GM12872 (cell line): ENCODE measurements around the gene RNF144B.

Source experiments
- TF ChIP-seq, protein P1 (sequence below): IDR thresholded peaks from 3 replicates; pipeline ENCODE4 v1.5.1; 2011; ENCODE audit warnings: low read depth, mild to moderate bottlenecking, low read length, moderate library complexity; ENCODE audit not compliant: insufficient read depth

The RNF144B gene

DNA sequence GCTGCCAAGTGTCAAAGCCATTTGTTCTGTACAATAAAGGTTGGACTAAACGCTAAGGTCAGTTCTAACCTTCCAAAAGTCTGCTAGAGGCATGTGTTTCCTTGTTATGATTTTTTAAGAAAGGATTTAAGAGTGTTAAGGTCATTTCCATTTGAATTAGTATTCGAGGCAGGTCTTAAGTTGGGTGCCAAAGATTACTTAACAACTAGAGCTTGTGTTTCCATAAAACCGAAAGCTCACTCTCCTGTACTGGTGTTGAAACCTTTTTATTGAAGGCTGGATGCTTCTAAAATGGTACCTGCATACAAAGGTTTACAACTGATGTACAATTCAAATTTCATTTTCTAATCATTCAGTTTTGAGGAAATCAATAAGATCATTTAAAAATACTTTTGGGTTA lies 82.4 kb downstream of the RNF144B start:
- TF ChIP-seq, protein P1, sequence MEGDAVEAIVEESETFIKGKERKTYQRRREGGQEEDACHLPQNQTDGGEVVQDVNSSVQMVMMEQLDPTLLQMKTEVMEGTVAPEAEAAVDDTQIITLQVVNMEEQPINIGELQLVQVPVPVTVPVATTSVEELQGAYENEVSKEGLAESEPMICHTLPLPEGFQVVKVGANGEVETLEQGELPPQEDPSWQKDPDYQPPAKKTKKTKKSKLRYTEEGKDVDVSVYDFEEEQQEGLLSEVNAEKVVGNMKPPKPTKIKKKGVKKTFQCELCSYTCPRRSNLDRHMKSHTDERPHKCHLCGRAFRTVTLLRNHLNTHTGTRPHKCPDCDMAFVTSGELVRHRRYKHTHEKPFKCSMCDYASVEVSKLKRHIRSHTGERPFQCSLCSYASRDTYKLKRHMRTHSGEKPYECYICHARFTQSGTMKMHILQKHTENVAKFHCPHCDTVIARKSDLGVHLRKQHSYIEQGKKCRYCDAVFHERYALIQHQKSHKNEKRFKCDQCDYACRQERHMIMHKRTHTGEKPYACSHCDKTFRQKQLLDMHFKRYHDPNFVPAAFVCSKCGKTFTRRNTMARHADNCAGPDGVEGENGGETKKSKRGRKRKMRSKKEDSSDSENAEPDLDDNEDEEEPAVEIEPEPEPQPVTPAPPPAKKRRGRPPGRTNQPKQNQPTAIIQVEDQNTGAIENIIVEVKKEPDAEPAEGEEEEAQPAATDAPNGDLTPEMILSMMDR: no peak

DNA sequence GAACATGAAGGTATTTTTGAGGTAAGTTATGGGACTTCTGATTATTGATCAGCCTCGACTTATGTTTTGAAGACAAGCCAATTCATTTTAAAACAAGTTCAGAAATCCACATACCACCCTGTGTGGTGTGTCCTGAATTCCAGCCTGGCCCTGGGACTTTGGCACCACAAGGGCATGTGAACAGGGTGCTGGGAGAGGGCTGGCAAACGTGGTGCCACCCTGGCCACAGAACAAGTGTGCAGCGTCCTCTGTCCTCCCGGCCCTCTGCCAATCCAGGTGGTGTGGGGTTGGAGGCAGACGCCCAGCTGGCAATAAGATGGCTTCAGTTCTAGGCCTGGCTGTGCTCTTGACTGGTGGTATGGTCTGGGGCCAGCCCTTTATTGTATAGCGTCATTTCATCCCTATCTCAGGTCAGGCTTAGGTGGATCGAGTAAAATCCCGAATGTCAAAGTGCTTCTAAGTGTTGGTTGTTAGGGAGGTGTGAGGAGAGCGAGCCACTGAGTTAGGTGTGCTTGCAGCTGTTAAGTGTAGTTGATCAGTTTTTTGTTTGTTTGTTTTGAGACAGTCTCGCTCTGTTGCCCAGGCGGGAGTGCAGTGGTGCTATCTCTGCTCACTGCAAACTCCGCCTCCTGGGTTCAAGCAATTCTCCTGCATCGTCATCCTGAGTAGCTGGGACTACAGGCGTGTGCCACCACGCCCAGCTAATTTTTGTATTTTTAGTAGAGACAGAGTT lies 84.2 kb downstream of the RNF144B start:
- TF ChIP-seq, protein P1: no peak

GRCh38 chr6:18472941-18473340 lies 85.8 kb downstream of the RNF144B start:
- TF ChIP-seq, protein P1: no peak

DNA sequence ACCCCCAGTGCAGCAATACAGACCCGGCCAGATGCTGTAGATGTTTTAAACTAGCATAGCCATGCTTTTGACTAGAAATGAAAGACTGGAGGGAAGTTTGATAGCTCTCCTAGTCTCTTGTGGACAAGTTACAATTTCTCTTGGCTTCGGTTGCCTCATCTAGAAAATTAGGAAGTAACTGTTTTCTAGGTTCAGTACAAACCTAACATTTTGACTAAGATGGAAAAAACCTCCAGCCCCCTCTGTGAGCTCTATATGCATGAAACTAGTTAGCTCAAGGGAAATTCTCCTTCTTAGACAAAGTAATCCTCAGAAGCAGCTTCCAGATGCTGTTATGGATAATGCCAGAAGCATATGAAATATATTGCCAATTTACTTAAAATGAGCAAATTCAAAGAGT lies 86.6 kb downstream of the RNF144B start:
- TF ChIP-seq, protein P1: no peak

DNA sequence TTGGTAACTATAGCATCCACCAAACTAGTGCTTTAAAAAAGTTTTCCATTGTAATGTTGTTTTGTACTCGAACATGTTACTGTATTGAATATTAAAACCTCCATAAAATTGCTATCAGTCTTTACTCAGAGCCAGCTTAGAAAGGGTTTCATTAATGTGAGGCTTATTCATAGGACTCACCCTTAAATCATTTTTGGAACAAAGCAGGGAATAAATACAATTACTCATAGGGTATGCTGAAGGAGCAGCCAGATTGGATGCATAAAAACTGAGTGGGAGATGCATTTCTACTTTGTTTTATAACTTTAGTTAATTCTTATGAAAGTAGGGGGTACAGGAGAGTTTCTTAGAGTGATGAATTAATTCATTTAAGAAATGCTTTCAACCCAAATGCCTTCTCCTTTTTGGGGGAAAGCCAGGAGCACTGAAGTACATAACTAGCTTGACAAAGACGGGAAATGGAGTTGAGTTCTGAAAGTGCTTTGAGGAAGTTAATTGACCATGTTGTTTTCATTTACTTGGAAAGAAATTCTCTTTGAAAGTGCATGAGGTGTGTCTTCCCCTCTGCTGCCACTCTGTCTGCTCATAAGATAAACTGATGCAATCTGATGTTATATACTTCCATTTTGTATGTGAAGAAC lies 90.3 kb downstream of the RNF144B start:
- TF ChIP-seq, protein P1: no peak

GRCh38 chr6:18478610-18479009 lies 91.5 kb downstream of the RNF144B start:
- TF ChIP-seq, protein P1: no peak

DNA sequence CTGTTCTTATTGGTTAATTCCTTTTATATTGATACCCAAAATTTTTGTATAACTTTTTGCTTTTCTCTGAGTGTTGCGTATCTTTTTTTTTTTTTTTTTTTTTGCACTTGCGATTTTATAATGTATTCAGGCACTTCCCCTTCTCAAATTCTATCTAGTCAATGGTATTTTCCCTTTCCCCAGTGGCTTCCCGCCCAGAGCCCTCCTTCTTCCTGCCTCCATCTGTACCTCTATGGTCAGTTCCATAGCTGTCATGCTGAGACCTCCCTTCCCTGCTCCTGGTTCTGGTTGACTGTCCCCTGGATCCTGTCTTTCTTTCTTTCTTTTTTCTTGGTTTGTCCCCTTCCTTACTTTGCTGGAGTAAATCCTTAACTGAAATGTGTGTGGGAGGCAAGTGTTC lies 94.7 kb downstream of the RNF144B start:
- TF ChIP-seq, protein P1: no peak
